Panc1 (cell line): ENCODE measurements around the gene KLF2.

Experiments used
- CTCF ChIP-seq: fragments of 450-650 bp; IDR thresholded peaks from 2 replicates; pipeline ENCODE4 v1.5.1; 2017; ENCODE audit warnings: mild to moderate bottlenecking
- POLR2AphosphoS5 ChIP-seq: IDR thresholded peaks from 2 replicates; pipeline ENCODE4 v1.6.1; 2012; ENCODE audit warnings: mild to moderate bottlenecking, low read depth, low read length, moderate library complexity

- TF ChIP-seq CTCF (no peak), POLR2AphosphoS5 (no peak)
Measured at GRCh38 chr19:16349551-16350152, 25.0 kb downstream of the KLF2 start.
